ENCODE results near the gene RNF6.
A peak's percentile ranks its signal among the peaks of the same experiment; 100 is the strongest.

RNF6 gene

DNA sequence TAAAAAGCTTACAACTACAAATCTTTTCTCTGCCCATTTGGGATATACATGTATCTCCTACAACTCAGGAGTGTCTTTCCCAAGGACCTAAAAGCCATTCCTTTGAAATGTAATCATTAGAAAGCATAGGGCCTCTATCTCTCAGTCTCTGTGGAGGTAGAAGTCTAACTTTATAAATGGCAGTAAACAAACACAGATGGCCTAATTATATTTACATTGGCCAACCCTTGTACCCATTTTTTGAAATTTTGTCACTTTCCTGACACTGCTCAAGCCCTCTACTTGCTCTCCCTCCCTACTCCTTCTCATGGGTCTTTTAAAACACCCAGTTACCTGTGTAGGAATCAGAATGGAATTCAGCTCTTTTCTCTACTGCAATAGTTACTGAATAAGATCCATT lies 24.8 kb downstream of the RNF6 start:
- DNase-seq (ENCODE audit: low read depth, low spot score) = no peak
- no peaks in the 10 kb centered on the region for H3K36me3 ChIP-seq (ENCODE audit: insufficient read depth, low read length)
- no peak overlapping the region for H3K4me3 ChIP-seq
- no peaks in the 10 kb centered on the region for H3K9me3 ChIP-seq (ENCODE audit: low read depth, low read length)
- TF ChIP-seq FOXP2 (optimal IDR thresholded peaks at IDR 0.05; ENCODE audit: control extremely low read depth, extremely low read length, insufficient read depth) = no peak
- H3K9ac ChIP-seq (ENCODE audit: insufficient read length) = no peak overlapping the region
- no peak overlapping the region for H3K27ac ChIP-seq

DNA sequence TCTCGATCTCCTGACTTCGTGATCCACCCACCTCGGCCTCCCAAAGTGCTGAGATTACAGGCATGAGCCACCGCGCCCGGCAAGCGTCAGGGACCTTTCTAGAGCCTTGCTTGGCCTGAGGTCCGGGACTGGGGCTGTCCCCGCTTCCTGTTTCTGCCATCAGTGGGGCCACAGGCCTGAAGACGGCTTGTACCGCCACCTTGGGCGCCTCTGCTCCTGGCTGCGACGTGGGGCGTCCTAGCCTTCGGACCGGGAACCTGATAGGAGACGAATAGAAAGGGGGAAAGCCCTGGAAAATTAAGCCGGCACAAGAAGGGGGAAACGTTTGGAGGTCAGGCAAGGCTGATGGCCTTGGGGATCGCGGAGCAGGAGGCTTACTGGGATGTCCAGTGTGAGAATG lies 35.1 kb downstream of the RNF6 start:
- H3K36me3 ChIP-seq (ENCODE audit: insufficient read depth, low read length) = no peaks in the 10 kb centered on the region
- H3K9me3 ChIP-seq (ENCODE audit: low read depth, low read length) = no peaks in the 10 kb centered on the region
- no peak overlapping the region for H3K9ac ChIP-seq (ENCODE audit: insufficient read length)
- DNase-seq (ENCODE audit: low read depth, low spot score) = no peak
- no peak for TF ChIP-seq FOXP2 (optimal IDR thresholded peaks at IDR 0.05; ENCODE audit: control extremely low read depth, extremely low read length, insufficient read depth)
- no peak for TF ChIP-seq POLR2AphosphoS5 (IDR thresholded peaks at IDR 0.05; ENCODE audit: borderline replicate concordance, low read depth, low read length)
- TF ChIP-seq EZH2 (IDR thresholded peaks at IDR 0.05) = no peak
- H3K27ac ChIP-seq = no peak overlapping the region
- H3K4me3 ChIP-seq = peak overlapping the region; percentile 72

DNA sequence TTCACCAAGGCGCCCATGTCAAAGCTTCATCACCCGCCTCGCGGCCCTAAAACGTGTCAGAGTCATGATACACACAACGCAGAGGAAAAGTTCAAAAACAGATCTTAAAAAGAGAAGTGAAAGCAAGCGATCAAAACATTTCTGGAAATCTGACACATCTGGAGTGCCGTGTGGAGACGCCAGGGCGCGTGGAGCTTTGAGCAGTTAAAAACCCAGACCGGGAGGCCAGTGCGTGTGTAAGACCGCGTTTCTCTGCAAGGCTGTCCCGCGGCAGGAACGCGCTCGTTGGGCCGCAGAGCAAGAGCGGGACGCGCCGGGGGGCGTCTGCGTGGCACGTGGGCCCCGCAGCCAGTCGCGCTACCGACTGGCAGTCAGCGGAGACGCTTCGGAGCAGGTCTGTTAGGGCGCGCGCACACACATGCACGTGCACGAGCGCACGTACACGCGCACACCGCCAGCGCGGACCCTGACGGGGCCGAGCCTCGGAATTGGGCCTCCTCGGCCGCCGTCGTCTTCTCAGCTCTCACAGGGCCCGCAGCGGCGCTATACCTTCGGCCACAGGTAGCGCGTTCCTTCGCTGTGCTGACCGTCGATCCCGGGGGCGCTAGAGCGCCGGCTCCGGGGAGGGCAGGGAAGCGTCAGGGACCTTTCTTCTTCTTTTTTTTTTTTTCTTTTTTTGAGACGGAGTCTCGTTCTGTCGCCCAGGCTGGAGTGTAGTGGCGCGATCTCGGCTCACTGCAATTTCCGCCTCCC lies 35.8 kb downstream of the RNF6 start:
- H3K9me3 ChIP-seq (ENCODE audit: low read depth, low read length) = no peaks in the 10 kb centered on the region
- H3K9ac ChIP-seq (ENCODE audit: insufficient read length) = peak overlapping the region; percentile 29
- DNase-seq (ENCODE audit: low read depth, low spot score) = peak; percentile 26
- no peak for TF ChIP-seq EZH2 (IDR thresholded peaks at IDR 0.05)
- TF ChIP-seq POLR2AphosphoS5 (IDR thresholded peaks at IDR 0.05; ENCODE audit: borderline replicate concordance, low read depth, low read length) = peak; percentile 44; the same call in 1 of the 2 replicates
- peak; percentile 69 for TF ChIP-seq FOXP2 (optimal IDR thresholded peaks at IDR 0.05; ENCODE audit: control extremely low read depth, extremely low read length, insufficient read depth)
- 0 out of 2 replicates have a peak overlapping the region, but pooled peaks have one; percentile 10 for H3K27ac ChIP-seq
- H3K4me3 ChIP-seq = peak overlapping the region; percentile 72
- H3K36me3 ChIP-seq (ENCODE audit: insufficient read depth, low read length) = no peaks in the 10 kb centered on the region

DNA sequence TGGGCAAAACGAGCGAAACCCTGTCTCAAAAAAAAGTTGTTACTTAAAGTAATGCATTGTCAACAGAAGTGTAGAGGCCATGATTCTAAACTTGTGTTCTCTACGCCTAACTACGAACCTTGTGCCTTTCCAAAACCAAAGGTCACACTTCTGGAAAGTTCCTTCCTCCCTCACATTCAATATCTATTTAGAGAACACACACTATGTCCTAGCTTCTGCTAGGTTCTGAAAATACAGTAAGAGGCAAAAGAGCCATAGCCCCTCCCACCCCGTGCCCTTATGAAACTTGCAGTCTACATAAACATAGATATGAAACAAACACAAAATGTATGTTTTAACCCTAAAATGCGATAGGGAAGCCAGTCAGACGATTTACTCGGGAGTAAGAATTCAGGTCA lies 36.4 kb downstream of the RNF6 start:
- no peak overlapping the region for H3K9ac ChIP-seq (ENCODE audit: insufficient read length)
- H3K4me3 ChIP-seq = peak overlapping the region; percentile 72
- no peak for TF ChIP-seq FOXP2 (optimal IDR thresholded peaks at IDR 0.05; ENCODE audit: control extremely low read depth, extremely low read length, insufficient read depth)
- no peak for TF ChIP-seq POLR2AphosphoS5 (IDR thresholded peaks at IDR 0.05; ENCODE audit: borderline replicate concordance, low read depth, low read length)
- TF ChIP-seq EZH2 (IDR thresholded peaks at IDR 0.05) = no peak
- no peak overlapping the region for H3K27ac ChIP-seq
- no peak for DNase-seq (ENCODE audit: low read depth, low spot score)
- no peaks in the 10 kb centered on the region for H3K9me3 ChIP-seq (ENCODE audit: low read depth, low read length)
- H3K36me3 ChIP-seq (ENCODE audit: insufficient read depth, low read length) = no peaks in the 10 kb centered on the region

DNA sequence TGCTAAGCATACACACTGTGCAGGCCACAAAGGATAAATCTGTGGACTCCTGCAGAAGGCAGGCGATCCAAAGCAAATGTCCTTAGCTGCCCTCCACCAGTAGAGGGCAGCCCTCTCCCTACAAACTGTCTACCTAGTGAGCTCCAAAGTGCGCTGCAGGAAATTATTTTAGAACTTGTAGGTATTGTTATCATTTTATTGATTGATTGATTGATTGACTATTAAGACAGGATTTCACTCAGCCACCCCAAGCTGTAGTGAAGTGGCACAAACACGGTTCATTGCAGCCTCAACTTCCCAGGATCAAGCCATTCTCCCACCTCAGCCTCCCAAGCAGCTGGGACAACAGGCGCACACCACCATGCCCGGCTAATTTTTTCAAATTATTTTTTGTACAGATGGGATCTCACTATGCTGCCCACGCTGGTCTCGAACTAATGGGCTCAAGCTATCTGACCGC lies 37.3 kb downstream of the RNF6 start:
- H3K9me3 ChIP-seq (ENCODE audit: low read depth, low read length) = no peaks in the 10 kb centered on the region
- H3K36me3 ChIP-seq (ENCODE audit: insufficient read depth, low read length) = no peaks in the 10 kb centered on the region
- TF ChIP-seq POLR2AphosphoS5 (IDR thresholded peaks at IDR 0.05; ENCODE audit: borderline replicate concordance, low read depth, low read length) (no peak), EZH2 (IDR thresholded peaks at IDR 0.05) (no peak), FOXP2 (optimal IDR thresholded peaks at IDR 0.05; ENCODE audit: control extremely low read depth, extremely low read length, insufficient read depth) (no peak)
- no peak overlapping the region for H3K27ac ChIP-seq
- peak; percentile 18 for DNase-seq (ENCODE audit: low read depth, low spot score)
- no peak overlapping the region for H3K4me3 ChIP-seq
- H3K9ac ChIP-seq (ENCODE audit: insufficient read length) = no peak overlapping the region

DNA sequence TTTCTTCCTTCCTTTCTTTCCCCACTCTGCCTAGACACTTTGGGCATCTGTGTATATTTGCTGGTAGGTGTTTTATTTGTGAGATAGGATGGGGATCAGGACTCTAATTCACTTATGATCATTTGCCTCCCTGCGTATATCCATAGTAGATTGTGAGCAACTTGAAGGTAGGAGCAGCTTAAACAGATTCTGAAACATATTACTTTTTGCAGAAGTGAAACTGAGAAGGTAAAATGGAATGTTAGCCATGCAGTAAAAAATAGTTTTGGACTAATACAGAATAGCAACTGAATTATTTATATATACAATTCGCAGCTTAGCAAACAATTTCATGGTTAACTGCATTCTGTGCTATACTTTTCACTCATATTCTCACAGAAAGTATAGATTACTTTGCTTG lies 38.7 kb downstream of the RNF6 start:
- no peak overlapping the region for H3K9ac ChIP-seq (ENCODE audit: insufficient read length)
- no peak overlapping the region for H3K4me3 ChIP-seq
- TF ChIP-seq EZH2 (IDR thresholded peaks at IDR 0.05) = no peak
- DNase-seq (ENCODE audit: low read depth, low spot score) = no peak
- no peaks in the 10 kb centered on the region for H3K9me3 ChIP-seq (ENCODE audit: low read depth, low read length)
- no peaks in the 10 kb centered on the region for H3K36me3 ChIP-seq (ENCODE audit: insufficient read depth, low read length)
- H3K27ac ChIP-seq = no peak overlapping the region

DNA sequence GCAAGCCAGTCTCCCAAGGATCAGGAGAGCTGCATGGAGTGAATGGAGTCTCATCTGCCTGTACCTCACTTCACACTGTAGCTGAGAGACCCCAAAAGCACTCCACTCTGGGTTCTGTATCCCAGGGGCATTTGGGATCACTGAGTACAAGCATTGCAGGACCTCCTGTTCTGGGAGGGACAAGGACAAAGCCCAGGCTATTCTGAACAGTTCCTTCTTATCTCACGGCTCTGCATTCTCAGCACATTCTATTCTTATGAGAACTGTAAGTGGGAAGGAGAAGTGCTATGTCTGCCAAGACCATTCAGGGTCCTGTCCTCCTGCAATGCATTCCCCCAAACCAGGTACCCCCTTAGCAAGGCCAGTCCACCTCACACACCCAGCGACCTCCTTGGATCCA lies 42.8 kb downstream of the RNF6 start:
- Histone ChIP-seq H3K9ac (ENCODE audit: insufficient read length) (no peak overlapping the region), H3K36me3 (ENCODE audit: insufficient read depth, low read length) (no peaks in the 10 kb centered on the region), H3K9me3 (ENCODE audit: low read depth, low read length) (no peaks in the 10 kb centered on the region), H3K4me3 (no peak overlapping the region), H3K27ac (no peak overlapping the region)
- TF ChIP-seq EZH2 (IDR thresholded peaks at IDR 0.05) = no peak
- TF ChIP-seq FOXP2 (optimal IDR thresholded peaks at IDR 0.05; ENCODE audit: control extremely low read depth, extremely low read length, insufficient read depth) = no peak
- TF ChIP-seq POLR2AphosphoS5 (IDR thresholded peaks at IDR 0.05; ENCODE audit: borderline replicate concordance, low read depth, low read length) = no peak
- no peak for DNase-seq (ENCODE audit: low read depth, low spot score)

DNA sequence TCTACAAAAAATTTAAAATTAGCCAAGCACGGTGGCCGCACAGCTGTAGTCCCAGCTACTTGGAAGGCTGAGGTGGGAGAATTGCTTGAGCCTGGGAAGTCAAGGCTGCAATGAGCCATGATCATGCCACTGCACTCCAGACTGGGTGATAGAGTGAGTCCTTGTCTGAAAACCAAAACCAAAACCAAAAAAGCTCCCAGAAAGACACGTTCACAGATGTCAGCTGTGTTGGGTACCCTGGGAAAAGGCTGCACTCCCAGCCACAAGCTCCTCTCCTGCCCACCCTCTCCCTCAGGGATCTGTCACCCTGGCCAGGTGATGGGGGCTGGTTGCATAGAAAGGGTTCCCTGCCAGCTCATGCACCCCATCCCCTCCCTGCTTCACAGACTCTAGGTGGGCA lies 53.3 kb downstream of the RNF6 start:
- TF ChIP-seq EZH2 (IDR thresholded peaks at IDR 0.05) (no peak), FOXP2 (optimal IDR thresholded peaks at IDR 0.05; ENCODE audit: control extremely low read depth, extremely low read length, insufficient read depth) (no peak), POLR2AphosphoS5 (IDR thresholded peaks at IDR 0.05; ENCODE audit: borderline replicate concordance, low read depth, low read length) (no peak)
- Histone ChIP-seq H3K9ac (ENCODE audit: insufficient read length) (no peak overlapping the region), H3K36me3 (ENCODE audit: insufficient read depth, low read length) (no peaks in the 10 kb centered on the region), H3K27ac (no peak overlapping the region), H3K4me3 (no peak overlapping the region), H3K9me3 (ENCODE audit: low read depth, low read length) (no peaks in the 10 kb centered on the region)
- DNase-seq (ENCODE audit: low read depth, low spot score) = no peak

DNA sequence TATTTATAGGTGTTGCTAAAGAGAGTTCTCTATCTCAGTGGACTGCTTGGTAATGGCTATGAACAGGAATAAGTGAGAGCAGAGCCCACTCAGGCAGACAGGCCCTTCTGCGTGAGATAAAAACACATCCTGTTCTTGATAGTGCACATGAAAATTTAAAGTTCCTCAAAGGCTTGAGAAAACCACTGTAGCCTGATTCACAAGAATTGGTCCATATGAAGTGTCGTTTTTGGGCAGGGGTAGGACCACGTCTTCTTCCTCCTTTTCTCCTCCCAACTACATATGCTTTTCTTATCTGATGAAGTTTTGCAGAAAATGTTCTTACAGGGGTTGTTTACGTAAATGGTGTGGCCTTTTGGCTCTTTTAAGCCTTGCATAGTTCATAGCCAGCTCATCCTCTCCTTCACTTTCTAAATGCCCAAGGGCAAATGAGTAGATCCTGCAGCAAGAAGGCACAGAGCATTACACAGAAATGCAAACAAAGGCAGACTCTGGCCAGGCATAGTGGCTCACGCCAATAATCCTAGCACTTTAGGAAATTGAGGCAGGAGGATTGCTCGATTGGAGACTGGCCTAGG lies 53.8 kb downstream of the RNF6 start:
- DNase-seq (ENCODE audit: low read depth, low spot score) = no peak
- Histone ChIP-seq H3K27ac (no peak overlapping the region), H3K9ac (ENCODE audit: insufficient read length) (no peak overlapping the region), H3K36me3 (ENCODE audit: insufficient read depth, low read length) (no peaks in the 10 kb centered on the region), H3K4me3 (no peak overlapping the region), H3K9me3 (ENCODE audit: low read depth, low read length) (no peaks in the 10 kb centered on the region)
- TF ChIP-seq EZH2 (IDR thresholded peaks at IDR 0.05) = no peak
- TF ChIP-seq FOXP2 (optimal IDR thresholded peaks at IDR 0.05; ENCODE audit: control extremely low read depth, extremely low read length, insufficient read depth) = no peak

Measured in SK-N-MC (cell line).